ENCODE measurements around the gene RHOBTB1.

Gene RHOBTB1

GRCh38 chr10:60846173-60846572 is 97.8 kb downstream of the RHOBTB1 start:
- ChIA-PET CTCF (interaction anchor here (0.6 to 1.5 kb wide), 4 partner anchors 29 to 449 kb away, joined by 3 to 5 read pairs (median 3); no protein-coding TSS in a partner anchor), POLR2A (interaction anchor here (0.5 kb wide), 1 partner anchor 96 kb away, joined by 4 read pairs; no protein-coding TSS in a partner anchor)
- Histone ChIP-seq H3K27ac (ENCODE audit: extremely low read depth, low read depth, low read length) (no peak overlapping the region), H3K9me3 (ENCODE audit: control insufficient read depth, insufficient read depth, low read depth, low read length) (no peaks in the 10 kb centered on the region), H3K4me1 (ENCODE audit: control insufficient read depth, insufficient read depth, low read length) (no peaks in the 10 kb centered on the region), H3K36me3 (ENCODE audit: control insufficient read depth in 2 of 2, insufficient read depth in 1 of 2, low read length in 2 of 2) (no peaks in the 10 kb centered on the region), H3K4me3 (ENCODE audit: low read depth, low read length) (no peak overlapping the region)
- TF ChIP-seq ZNF707 (tag by site-specific recombination; IDR thresholded peaks at IDR 0.05): no peak
- no peak for TF ChIP-seq ZNF830 (tag by site-specific recombination; IDR thresholded peaks at IDR 0.05; ENCODE audit: low read depth)
- no peak for TF ChIP-seq ZSCAN18 (tag by site-specific recombination; IDR thresholded peaks at IDR 0.05)
- TF ChIP-seq ZNF280D (tag by site-specific recombination; IDR thresholded peaks at IDR 0.05): no peak
- no peak for TF ChIP-seq ZNF621 (tag by site-specific recombination; IDR thresholded peaks at IDR 0.05)
- no peak for TF ChIP-seq ZNF747 (tag by site-specific recombination; IDR thresholded peaks at IDR 0.05)
- TF ChIP-seq ZNF677 (tag by site-specific recombination; IDR thresholded peaks at IDR 0.05): no peak
- TF ChIP-seq PRDM4 (tag by site-specific recombination; IDR thresholded peaks at IDR 0.05): no peak
- no peak for TF ChIP-seq ZNF24 (tag by site-specific recombination; IDR thresholded peaks at IDR 0.05)

- Histone ChIP-seq H3K27ac (ENCODE audit: extremely low read depth, low read depth, low read length) (no peak overlapping the region), H3K4me3 (ENCODE audit: low read depth, low read length) (no peak overlapping the region), H3K36me3 (ENCODE audit: control insufficient read depth in 2 of 2, insufficient read depth in 1 of 2, low read length in 2 of 2) (no peaks in the 10 kb centered on the region), H3K4me1 (ENCODE audit: control insufficient read depth, insufficient read depth, low read length) (no peaks in the 10 kb centered on the region), H3K9me3 (ENCODE audit: control insufficient read depth, insufficient read depth, low read depth, low read length) (no peaks in the 10 kb centered on the region)
- TF ChIP-seq ZNF558 (tag by site-specific recombination; IDR thresholded peaks at IDR 0.05) (peak; percentile 96), MEIS1 (CRISPR knock-in tag; IDR thresholded peaks at IDR 0.05; ENCODE audit: borderline replicate concordance) (no peak)
- ChIA-PET POLR2A (no interaction called here), CTCF (interaction anchor here (1.0 kb wide), 1 partner anchor 71 kb away, joined by 4 read pairs; no protein-coding TSS in a partner anchor)
Observed at GRCh38 chr10:60845038-60845437, 98.9 kb downstream of the RHOBTB1 start.

GRCh38 chr10:60842694-60843093 is 101.3 kb downstream of the RHOBTB1 start:
- Histone ChIP-seq H3K4me1 (ENCODE audit: control insufficient read depth, insufficient read depth, low read length) (no peaks in the 10 kb centered on the region), H3K4me3 (ENCODE audit: low read depth, low read length) (no peak overlapping the region), H3K27ac (ENCODE audit: extremely low read depth, low read depth, low read length) (no peak overlapping the region), H3K9me3 (ENCODE audit: control insufficient read depth, insufficient read depth, low read depth, low read length) (no peaks in the 10 kb centered on the region), H3K36me3 (ENCODE audit: control insufficient read depth in 2 of 2, insufficient read depth in 1 of 2, low read length in 2 of 2) (no peaks in the 10 kb centered on the region)
- CTCF ChIA-PET: interaction anchor here (0.6 to 1.1 kb wide), 3 partner anchors 22 to 820 kb away, joined by 3 read pairs; partner anchors contain the start of gene CABCOCO1
- POLR2A ChIA-PET: no interaction called here
- TF ChIP-seq ZBTB8A (tag by site-specific recombination; IDR thresholded peaks at IDR 0.05) (no peak), ZNF629 (tag by site-specific recombination; IDR thresholded peaks at IDR 0.05) (no peak), ZNF513 (tag by site-specific recombination; IDR thresholded peaks at IDR 0.05) (no peak), ZNF791 (tag by site-specific recombination; IDR thresholded peaks at IDR 0.05) (no peak), ZNF433 (tag by site-specific recombination; IDR thresholded peaks at IDR 0.05; ENCODE audit: low read depth) (no peak), ZNF19 (tag by site-specific recombination; IDR thresholded peaks at IDR 0.05; ENCODE audit: low read depth) (no peak), ZNF645 (tag by site-specific recombination; IDR thresholded peaks at IDR 0.05) (no peak), SCRT1 (tag by site-specific recombination; IDR thresholded peaks at IDR 0.05; ENCODE audit: borderline replicate concordance) (no peak), ZNF362 (tag by site-specific recombination; IDR thresholded peaks at IDR 0.05) (no peak), ZNF221 (tag by site-specific recombination; IDR thresholded peaks at IDR 0.05; ENCODE audit: borderline replicate concordance) (no peak)

All from HEK293 (cell line).